Astrocyte (in vitro differentiated cells and primary cell): ENCODE results near the gene WNT4.

Source experiments
- CTCF ChIP-seq: IDR thresholded peaks from 2 replicates; pipeline ENCODE4 v1.5.1; 2011; ENCODE audit warnings: low read depth, mild to moderate bottlenecking, inconsistent platforms, low read length, moderate library complexity; ENCODE audit not compliant: insufficient read depth
- EZH2 ChIP-seq: IDR thresholded peaks from 2 replicates; pipeline ENCODE4 v1.6.1; 2012; ENCODE audit warnings: mild to moderate bottlenecking, low read length, inconsistent platforms; ENCODE audit not compliant: insufficient read depth

GRCh38 chr1:22184892-22185612, 42.2 kb upstream of the WNT4 start:
- TF ChIP-seq EZH2 = no peak
- TF ChIP-seq CTCF = no peak
